Smooth muscle cell (in vitro differentiated cells): Measurements from ENCODE around the gene CGB2. TPM values are rescaled to one million over a fixed set of nuclear protein-coding genes. Genes with fewer than 3 reads are reported as not detected.
"Not testable (repeated sequence)": the region's sequence is repeated elsewhere in the genome, so short reads cannot be mapped to it uniquely, and the experiment has no call there.

Source experiments
- DNase-seq: peaks from one replicate; lab custom pipeline; 2025; ENCODE audit not compliant: unreplicated experiment; lab: John Stamatoyannopoulos, UW
- H2AFZ ChIP-seq: fragments of 200-600 bp; sonication (generic); 2 replicates; pipeline ENCODE4 v1.6.0; 2016; ENCODE audit warnings: antibody characterized with exemption, low read depth, mild to moderate bottlenecking
- H3F3A ChIP-seq: fragments of 200-600 bp; sonication (generic); 2 replicates; pipeline ENCODE4 v1.6.0; 2017; ENCODE audit warnings: antibody characterized with exemption, low read depth
- H3K27ac ChIP-seq: fragments of 200-600 bp; sonication (generic); 2 replicates; pipeline ENCODE4 v1.5.1; 2016; ENCODE audit warnings: low read depth, mild to moderate bottlenecking
- H3K27me3 ChIP-seq: fragments of 200-600 bp; sonication (generic); 2 replicates; pipeline ENCODE4 v1.6.1; 2016; ENCODE audit warnings: low read depth, mild to moderate bottlenecking
- H3K36me3 ChIP-seq: fragments of 200-600 bp; sonication (generic); 2 replicates; pipeline ENCODE4 v1.5.1; 2016; ENCODE audit warnings: low read depth
- H3K4me1 ChIP-seq: fragments of 200-600 bp; sonication (generic); 2 replicates; pipeline ENCODE4 v1.5.1; 2016; ENCODE audit warnings: low read depth
- H3K4me2 ChIP-seq: fragments of 200-600 bp; sonication (generic); 2 replicates; pipeline ENCODE4 v1.6.0; 2016; ENCODE audit warnings: mild to moderate bottlenecking
- H3K4me3 ChIP-seq: fragments of 200-600 bp; sonication (generic); 2 replicates; pipeline ENCODE4 v1.5.1; 2016; ENCODE audit warnings: mild to moderate bottlenecking
- H3K79me2 ChIP-seq: fragments of 200-600 bp; sonication (generic); 2 replicates; pipeline ENCODE4 v1.6.0; 2016; ENCODE audit warnings: low read depth, mild to moderate bottlenecking
- H3K9ac ChIP-seq: fragments of 200-600 bp; sonication (generic); 2 replicates; pipeline ENCODE4 v1.6.0; 2016; ENCODE audit warnings: low read depth
- H3K9me3 ChIP-seq: fragments of 200-600 bp; sonication (generic); replicated peaks from 2 replicates; pipeline ENCODE4 v1.5.1; 2016; ENCODE audit warnings: low read depth
- H4K20me1 ChIP-seq: fragments of 200-600 bp; sonication (generic); 2 replicates; pipeline ENCODE4 v1.6.0; 2016; ENCODE audit warnings: low read depth
- WGBS: methylation state at CpG from one replicate; pipeline ENCODE4 v1.1.7; 2016; ENCODE audit warnings: low lambda C conversion rate; 5-methylcytosine and 5-hydroxymethylcytosine counted together
- polyA plus RNA-seq: library from polyadenylated mRNA; unstranded; fragments of >200 nt; fragmentation: Nextera tagmentation; extraction: Ambion mirVana; gene quantifications from 2 replicates; pipeline ENCODE4 v1.2.1, GENCODE V29; 2016
- total RNA-seq: library from RNA; depleted of rRNA; stranded (reverse); fragments of >200 nt; gene quantifications from 2 replicates; pipeline ENCODE4 v1.2.3, GENCODE V29; 2014
- TF ChIP-seq, protein P1 (sequence below): fragments of 200-600 bp; sonication (generic); IDR thresholded peaks from 2 replicates; pipeline ENCODE4 v1.5.1; 2017; ENCODE audit warnings: borderline replicate concordance, mild to moderate bottlenecking, antibody characterized with exemption; ENCODE audit not compliant: insufficient read depth, poor library complexity, severe bottlenecking

The CGB2 gene
- total and polyA plus RNA-seq, 2 experiments from 2014 or later = not detected

GRCh38 chr19:49071860-49072547 is 40.3 kb downstream of the CGB2 start:
- Histone ChIP-seq H3K36me3 (no peaks in the 10 kb centered on the region), H2AFZ (no peak overlapping the region), H3K9ac (no peak overlapping the region), H3K4me2 (peak overlapping the region; percentile 74), H3K4me3 (no peak overlapping the region), H3K79me2 (no peaks in the 10 kb centered on the region), H3K4me1 (no peaks in the 10 kb centered on the region), H3K9me3 (no peaks in the 10 kb centered on the region), H3K27me3 (peaks cover 29% of the 10 kb centered on the region), H3F3A (no peaks in the 10 kb centered on the region), H3K27ac (no peak overlapping the region), H4K20me1 (no peaks in the 10 kb centered on the region)
- no peak for DNase-seq
- WGBS = 14% methylated on average over 77 of the region's 93 CpGs
- TF ChIP-seq, protein P1, sequence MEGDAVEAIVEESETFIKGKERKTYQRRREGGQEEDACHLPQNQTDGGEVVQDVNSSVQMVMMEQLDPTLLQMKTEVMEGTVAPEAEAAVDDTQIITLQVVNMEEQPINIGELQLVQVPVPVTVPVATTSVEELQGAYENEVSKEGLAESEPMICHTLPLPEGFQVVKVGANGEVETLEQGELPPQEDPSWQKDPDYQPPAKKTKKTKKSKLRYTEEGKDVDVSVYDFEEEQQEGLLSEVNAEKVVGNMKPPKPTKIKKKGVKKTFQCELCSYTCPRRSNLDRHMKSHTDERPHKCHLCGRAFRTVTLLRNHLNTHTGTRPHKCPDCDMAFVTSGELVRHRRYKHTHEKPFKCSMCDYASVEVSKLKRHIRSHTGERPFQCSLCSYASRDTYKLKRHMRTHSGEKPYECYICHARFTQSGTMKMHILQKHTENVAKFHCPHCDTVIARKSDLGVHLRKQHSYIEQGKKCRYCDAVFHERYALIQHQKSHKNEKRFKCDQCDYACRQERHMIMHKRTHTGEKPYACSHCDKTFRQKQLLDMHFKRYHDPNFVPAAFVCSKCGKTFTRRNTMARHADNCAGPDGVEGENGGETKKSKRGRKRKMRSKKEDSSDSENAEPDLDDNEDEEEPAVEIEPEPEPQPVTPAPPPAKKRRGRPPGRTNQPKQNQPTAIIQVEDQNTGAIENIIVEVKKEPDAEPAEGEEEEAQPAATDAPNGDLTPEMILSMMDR = no peak

DNA sequence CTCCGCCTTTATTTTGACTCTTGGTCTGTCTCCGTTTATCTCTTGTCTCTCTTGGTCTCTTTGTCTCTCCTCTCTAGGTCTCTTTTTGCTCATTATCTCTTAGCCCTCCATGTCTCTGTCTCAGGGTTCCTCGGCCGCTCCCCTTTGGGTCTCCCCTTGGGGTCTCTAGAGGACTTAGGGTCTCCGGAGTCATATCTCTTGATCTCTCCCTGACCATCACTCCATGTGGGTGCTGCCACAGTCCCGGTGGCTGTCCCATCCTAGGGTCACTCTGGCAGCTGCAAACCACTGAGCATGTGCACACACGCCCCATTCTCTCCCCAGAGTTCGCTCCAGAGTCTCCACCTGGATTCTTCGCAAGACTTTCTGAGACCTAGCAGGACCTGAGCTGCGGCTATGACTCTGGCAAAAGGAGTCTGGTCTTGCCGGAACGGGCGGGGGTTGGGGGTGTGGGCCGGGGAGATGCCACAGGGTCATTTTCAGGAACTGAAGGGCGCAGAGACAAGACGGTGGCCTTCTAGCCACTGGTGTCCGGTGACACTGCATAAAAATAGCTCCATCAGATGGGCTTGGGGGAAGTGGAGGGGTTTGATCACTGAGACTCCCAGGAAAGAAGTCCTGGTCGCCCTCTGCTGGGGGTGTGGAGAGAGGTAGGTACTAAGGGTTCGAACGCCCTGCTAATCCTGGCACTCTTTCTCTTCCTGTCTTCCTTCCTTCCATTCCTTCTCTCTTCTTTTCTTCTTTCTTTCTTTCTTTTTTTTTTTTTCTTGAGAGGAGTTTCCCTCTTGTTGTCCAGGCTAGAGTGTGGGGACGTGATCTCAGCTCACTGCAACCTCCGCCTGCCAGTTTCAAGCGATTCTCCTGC is 42.1 kb downstream of the CGB2 start:
- no peak overlapping the region for H3K4me3 ChIP-seq
- H3K4me1 ChIP-seq = no peaks in the 10 kb centered on the region
- no peaks in the 10 kb centered on the region for H3F3A ChIP-seq
- no peaks in the 10 kb centered on the region for H4K20me1 ChIP-seq
- peaks cover 29% of the 10 kb centered on the region for H3K27me3 ChIP-seq
- H2AFZ ChIP-seq = no peak overlapping the region
- no peaks in the 10 kb centered on the region for H3K36me3 ChIP-seq
- no peak overlapping the region for H3K27ac ChIP-seq
- 80% methylated on average over 22 of the region's 23 CpGs for WGBS
- no peak for DNase-seq
- TF ChIP-seq, protein P1 = peak; percentile 13
- no peaks in the 10 kb centered on the region for H3K79me2 ChIP-seq
- no peak overlapping the region for H3K9ac ChIP-seq
- no peak overlapping the region for H3K4me2 ChIP-seq
- no peaks in the 10 kb centered on the region for H3K9me3 ChIP-seq

- not testable (repeated sequence) for H3K9ac ChIP-seq, H3K9me3 ChIP-seq, H4K20me1 ChIP-seq, H3K79me2 ChIP-seq, H3F3A ChIP-seq, H3K4me2 ChIP-seq, H3K4me3 ChIP-seq, H2AFZ ChIP-seq, H3K36me3 ChIP-seq, H3K27ac ChIP-seq, H3K4me1 ChIP-seq, DNase-seq
- TF ChIP-seq, protein P1 = peak; percentile 54
- H3K27me3 ChIP-seq = peaks cover 29% of the 10 kb centered on the region
- 23% methylated on average over 9 of the region's 9 CpGs for WGBS
Observed at GRCh38 chr19:49074869-49075268, 43.2 kb downstream of the CGB2 start.
